GM21390 (cell line): ENCODE results near the gene FAM171A1.
A peak's percentile ranks its signal among the peaks of the same experiment; 100 is the strongest.

Experiments used
- ATAC-seq: cut with Tn5 transposase; IDR thresholded peaks from one replicate; pipeline ENCODE4 v1.9.1; 2021; ENCODE audit not compliant: unreplicated experiment

The FAM171A1 gene

DNA sequence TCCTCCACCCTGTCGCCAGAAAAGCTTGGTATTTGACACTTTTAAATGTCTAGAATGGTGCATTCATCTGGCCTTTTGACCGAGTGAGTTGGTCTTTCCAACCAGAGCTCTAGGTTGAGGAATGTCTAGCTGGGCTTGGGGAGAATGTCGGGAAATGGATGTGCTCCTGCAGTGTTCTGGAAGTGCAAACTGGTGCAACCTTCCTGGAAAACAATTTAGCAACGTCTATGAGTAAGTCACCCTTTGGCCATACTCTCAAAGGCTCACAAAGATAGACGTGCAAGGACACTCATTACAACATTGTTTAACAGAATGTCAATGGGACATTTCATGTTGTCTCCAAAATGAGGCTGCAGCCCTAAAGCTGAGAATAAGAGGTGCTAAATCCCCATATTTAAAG, 190.4 kb downstream of the FAM171A1 start:
- ATAC-seq = no peak

- ATAC-seq = no peak
Observed at GRCh38 chr10:15176269-15176668, 194.8 kb downstream of the FAM171A1 start.

DNA sequence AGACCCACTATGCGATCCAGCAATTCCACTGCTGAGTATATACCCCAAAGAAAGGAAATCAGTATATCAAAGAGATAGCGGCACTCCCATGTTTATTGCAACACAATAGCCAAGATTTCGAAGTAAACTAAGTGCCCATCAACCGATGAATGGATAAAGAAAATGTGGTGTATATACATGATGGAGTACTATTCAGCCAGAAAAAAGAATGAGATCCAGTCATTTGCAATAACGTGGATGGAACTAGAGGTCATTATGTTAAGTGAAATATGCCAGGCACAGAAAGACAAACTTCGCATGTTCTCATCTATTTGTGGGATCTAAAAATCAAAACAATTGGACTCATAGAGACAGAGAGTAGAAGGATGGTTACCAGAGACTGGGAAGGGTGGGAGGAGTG, 195.5 kb downstream of the FAM171A1 start:
- no peak for ATAC-seq

- no peak for ATAC-seq
Observed at GRCh38 chr10:15172306-15172840, 198.7 kb downstream of the FAM171A1 start.

DNA sequence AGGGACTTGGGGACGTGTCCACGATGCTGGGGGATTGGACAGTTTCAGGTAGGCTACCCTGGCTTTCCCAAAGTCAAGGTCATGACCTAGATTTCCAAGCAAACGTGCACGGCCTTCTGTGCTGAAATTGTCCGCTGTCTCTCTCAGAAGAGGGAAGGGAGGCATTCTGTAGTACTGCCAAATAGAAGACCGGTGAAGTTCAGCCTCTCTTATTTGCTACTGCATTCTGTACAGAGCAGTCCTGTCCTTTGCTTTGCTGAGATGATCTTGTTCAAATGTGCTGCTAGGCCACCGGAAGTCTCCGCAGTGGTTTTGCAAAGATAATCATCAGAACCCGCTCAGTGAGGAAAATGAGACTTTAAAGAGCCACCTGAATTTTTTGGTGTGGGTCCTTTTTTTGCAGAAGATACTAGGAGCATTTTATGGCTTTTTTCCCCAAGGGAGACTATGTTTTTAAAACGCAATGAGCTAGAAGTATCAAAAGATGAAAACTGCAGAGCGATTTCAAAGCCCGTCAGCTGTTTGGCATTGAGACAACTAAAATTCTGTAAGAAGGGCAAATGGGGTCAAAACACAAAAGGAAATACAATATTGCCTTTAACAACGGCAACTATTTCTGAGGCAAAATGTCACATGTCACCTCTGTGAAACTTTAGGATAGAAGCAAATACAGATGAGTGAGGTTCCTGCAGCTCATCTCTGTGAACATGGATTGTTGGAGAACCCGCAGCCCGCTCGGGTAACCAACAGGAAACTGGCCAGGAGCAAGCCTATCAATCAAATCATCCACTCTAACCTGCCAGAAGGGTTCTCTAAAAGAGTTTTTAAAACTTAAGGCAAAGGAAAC, 201.3 kb downstream of the FAM171A1 start:
- ATAC-seq = no peak

- peak; percentile 42 for ATAC-seq
Observed at GRCh38 chr10:15168786-15169554, 202.1 kb downstream of the FAM171A1 start.

DNA sequence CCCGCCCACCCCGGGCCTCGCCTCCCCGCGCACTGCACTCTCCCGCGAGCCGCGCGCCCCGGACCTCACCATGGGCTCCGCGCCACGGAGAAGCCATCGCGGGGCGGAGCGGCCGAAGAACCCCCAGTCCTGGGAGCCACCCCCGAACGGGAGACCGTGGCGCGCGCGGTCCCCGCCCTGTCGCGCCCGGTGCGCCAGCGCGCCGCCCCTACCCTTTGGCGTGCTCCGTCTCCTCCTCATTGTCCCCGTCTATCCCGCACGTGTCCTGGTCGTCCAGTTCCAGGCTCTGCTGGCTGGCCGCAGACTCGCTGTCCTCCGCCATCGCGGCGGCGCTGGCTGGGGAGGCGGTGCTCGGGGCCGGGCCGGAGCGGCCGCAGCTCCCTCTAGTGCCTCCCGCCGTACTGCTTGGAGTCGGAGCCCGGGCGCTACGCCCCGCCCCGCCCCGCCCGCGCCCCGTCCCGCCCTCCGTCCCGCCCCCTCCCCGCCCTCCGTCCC, 202.8 kb downstream of the FAM171A1 start, which contains the start of gene NMT2:
TSS of gene NMT2 (minus strand) at position 403 of the 495 bp plus-strand sequence. CDS start at position 322, 81 bp downstream.
- peak; percentile 84 for ATAC-seq

- peak; percentile 42 for ATAC-seq
Observed at GRCh38 chr10:15167411-15168290, 203.4 kb downstream of the FAM171A1 start.

- ATAC-seq = no peak
Observed at GRCh38 chr10:15166325-15166724, 204.8 kb downstream of the FAM171A1 start.

GRCh38 chr10:15163253-15163828, 207.7 kb downstream of the FAM171A1 start:
- no peak for ATAC-seq
